H1 (cell line): Measurements from ENCODE around the gene YIF1A. TPM values are rescaled to one million over a fixed set of nuclear protein-coding genes. Genes with fewer than 3 reads are reported as not detected.

Source experiments
- CTCF ChIA-PET: fragments of 300-600 bp; sonication (Branson Sonifier 250); formaldehyde crosslinking; loops from one replicate; lab custom pipeline; 2021; ENCODE audit not compliant: partially characterized antibody; lab: Charles Lee
- POLR2A ChIA-PET: fragments of 300-600 bp; sonication (Branson Sonifier 250); formaldehyde crosslinking; loops from one replicate; lab custom pipeline; 2021; ENCODE audit warnings: inconsistent platforms; ENCODE audit not compliant: partially characterized antibody; lab: Charles Lee
- DNase-seq, 2 experiments: peaks; one replicate each; pipeline versions ENCODE4 v3.0.0 to v3.0.0-alpha.2; 2010 to 2022; ENCODE audit warnings: low spot score in 2 of 2, low read depth in 1 of 2, mixed read lengths in 1 of 2
- FAIRE-seq: peaks from 2 replicates; lab custom pipeline; 2011; peaks lifted over from hg19 to GRCh38; lab: Jason Lieb, UNC
- H2AFZ ChIP-seq: 2 replicates; pipeline ENCODE4 v1.8.1; 2012; ENCODE audit warnings: low read length, inconsistent platforms
- H2AK5ac ChIP-seq: 2 replicates; pipeline ENCODE4 v1.6.1; 2013; ENCODE audit warnings: low read depth, low read length
- H2BK120ac ChIP-seq: replicated peaks from 2 replicates; pipeline ENCODE3; 2013; ENCODE audit warnings: low read depth, low read length, inconsistent platforms
- H2BK12ac ChIP-seq: 2 replicates; pipeline ENCODE4 v1.6.1; 2013; ENCODE audit warnings: low read depth, low read length
- H2BK15ac ChIP-seq: 2 replicates; pipeline ENCODE4 v1.6.1; 2013; ENCODE audit warnings: low read length
- H2BK20ac ChIP-seq: 2 replicates; pipeline ENCODE4 v1.6.1; 2013; ENCODE audit warnings: low read length
- H2BK5ac ChIP-seq: 2 replicates; pipeline ENCODE4 v1.6.1; 2013; ENCODE audit warnings: low read depth, low read length
- H3K14ac ChIP-seq: 2 replicates; pipeline ENCODE4 v1.6.1; 2013; ENCODE audit warnings: inconsistent platforms; ENCODE audit not compliant: insufficient read length
- H3K18ac ChIP-seq: 2 replicates; pipeline ENCODE4 v1.6.1; 2013; ENCODE audit warnings: low read length; ENCODE audit errors: extremely low read depth
- H3K23ac ChIP-seq: 2 replicates; pipeline ENCODE4 v1.6.1; 2013; ENCODE audit warnings: inconsistent platforms; ENCODE audit not compliant: insufficient read length
- H3K23me2 ChIP-seq: 2 replicates; pipeline ENCODE4 v1.6.1; 2013; ENCODE audit warnings: low read depth, low read length
- H3K27ac ChIP-seq: 2 replicates; pipeline ENCODE4 v1.6.1; 2011; ENCODE audit warnings: low read depth, low read length, inconsistent platforms
- H3K27me3 ChIP-seq, 4 experiments: replicated peaks in 1 of 4; 1 replicate in 1 of 4; 2 replicates in 3 of 4; pipeline versions ENCODE4 v1.6.1 to v1.8.1; 2011 to 2013; ENCODE audit warnings: low read length in 3 of 4, mild to moderate bottlenecking in 3 of 4, inconsistent platforms in 2 of 4, mixed read lengths in 2 of 4, moderate library complexity in 1 of 4; ENCODE audit not compliant: control insufficient read depth in 3 of 4, insufficient read depth in 3 of 4; ENCODE audit errors: extremely low read depth in 1 of 4
- H3K36me3 ChIP-seq, 4 experiments: 2 replicates each; pipeline versions ENCODE4 v1.6.1 to v1.8.1; 2011 to 2013; ENCODE audit warnings: mild to moderate bottlenecking in 4 of 4, low read length in 3 of 4, moderate library complexity in 2 of 4, control low read depth in 1 of 4, inconsistent platforms in 1 of 4; ENCODE audit not compliant: insufficient read depth in 4 of 4, control insufficient read depth in 2 of 4
- H3K4ac ChIP-seq: replicated peaks from 2 replicates; pipeline ENCODE3; 2013; ENCODE audit warnings: low read length, low read depth, mixed read lengths, inconsistent platforms; ENCODE audit not compliant: insufficient read length
- H3K4me1 ChIP-seq, 4 experiments: replicated peaks in 1 of 4; 1 replicate in 1 of 4; 2 replicates in 3 of 4; pipeline versions ENCODE4 v1.6.1 to v1.8.1; 2011 to 2013; ENCODE audit warnings: low read length in 3 of 4, inconsistent platforms in 2 of 4, mixed read lengths in 1 of 4; ENCODE audit not compliant: insufficient read depth in 4 of 4, control insufficient read depth in 3 of 4
- H3K4me2 ChIP-seq, 2 experiments: 2 replicates each; pipeline versions ENCODE4 v1.6.1 to v1.8.1; 2011 to 2013; ENCODE audit warnings: low read depth in 2 of 2, low read length in 2 of 2, control low read depth in 1 of 2, inconsistent platforms in 1 of 2, mild to moderate bottlenecking in 1 of 2; ENCODE audit not compliant: insufficient read depth in 1 of 2
- H3K4me3 ChIP-seq, 4 experiments: fragments of 200-600, 300-600 bp in 1 of 4; sonication (generic), shearing (Covaris generic), sonication (Bioruptor Twin) in 1 of 4; 2 replicates each; pipeline versions ENCODE4 v1.5.1 to v1.8.1; 2011 to 2016; ENCODE audit warnings: low read length in 4 of 4, low read depth in 3 of 4, control low read depth in 2 of 4, inconsistent platforms in 2 of 4, mild to moderate bottlenecking in 2 of 4, mixed read lengths in 1 of 4, moderate library complexity in 1 of 4; ENCODE audit not compliant: insufficient read depth in 2 of 4; ENCODE audit errors: extremely low read depth in 1 of 4
- H3K56ac ChIP-seq: replicated peaks from 2 replicates; pipeline ENCODE3; 2013; ENCODE audit warnings: low read depth, mild to moderate bottlenecking, mixed read lengths, low read length, inconsistent platforms; ENCODE audit not compliant: insufficient read length
- H3K79me1 ChIP-seq: 2 replicates; pipeline ENCODE4 v1.6.1; 2013; ENCODE audit warnings: low read depth, low read length, control low read depth
- H3K79me2 ChIP-seq, 2 experiments: 2 replicates each; pipeline versions ENCODE4 v1.6.1 to v1.8.1; 2012 to 2013; ENCODE audit warnings: low read length in 2 of 2, mild to moderate bottlenecking in 2 of 2, inconsistent platforms in 1 of 2; ENCODE audit not compliant: insufficient read depth in 2 of 2, control insufficient read depth in 1 of 2
- H3K9ac ChIP-seq, 4 experiments: replicated peaks in 1 of 4; 1 replicate in 1 of 4; 2 replicates in 3 of 4; pipeline versions ENCODE4 v1.6.1 to v1.8.1; 2011 to 2013; ENCODE audit warnings: low read depth in 3 of 4, low read length in 3 of 4, control low read depth in 2 of 4, mild to moderate bottlenecking in 2 of 4, moderate library complexity in 2 of 4, inconsistent platforms in 1 of 4; ENCODE audit errors: extremely low read depth in 1 of 4
- H3K9me3 ChIP-seq, 2 experiments: 2 replicates each; pipeline versions ENCODE4 v1.6.1 to v1.8.1; 2012 to 2013; ENCODE audit warnings: mild to moderate bottlenecking in 2 of 2, moderate library complexity in 2 of 2, control low read depth in 1 of 2, inconsistent platforms in 1 of 2, low read depth in 1 of 2, low read length in 1 of 2, mixed read lengths in 1 of 2; ENCODE audit not compliant: insufficient read depth in 2 of 2
- H4K20me1 ChIP-seq, 2 experiments: replicated peaks in 1 of 2; 2 replicates each; pipeline versions ENCODE3 to v1.8.1; 2011 to 2013; ENCODE audit warnings: inconsistent platforms in 2 of 2, low read length in 2 of 2, mild to moderate bottlenecking in 1 of 2; ENCODE audit not compliant: insufficient read depth in 2 of 2, control insufficient read depth in 1 of 2
- H4K5ac ChIP-seq: 2 replicates; pipeline ENCODE4 v1.6.1; 2013; ENCODE audit warnings: low read length, low read depth, mixed read lengths, inconsistent platforms; ENCODE audit not compliant: insufficient read length
- H4K8ac ChIP-seq: 2 replicates; pipeline ENCODE4 v1.8.0; 2013; ENCODE audit warnings: mild to moderate bottlenecking, moderate library complexity, low read length, inconsistent platforms; ENCODE audit not compliant: insufficient read depth; ENCODE audit errors: extremely low read depth
- H4K91ac ChIP-seq: replicated peaks from 2 replicates; pipeline ENCODE3; 2013; ENCODE audit warnings: low read length, mixed read lengths, inconsistent platforms; ENCODE audit not compliant: insufficient read length
- ATF2 ChIP-seq: IDR thresholded peaks from 2 replicates; pipeline ENCODE4 v1.6.1; 2012; ENCODE audit warnings: low read length, inconsistent platforms
- BRCA1 ChIP-seq: IDR thresholded peaks from 2 replicates; pipeline ENCODE4 v1.6.1; 2012; ENCODE audit warnings: low read depth, low read length, improper control_type of control experiment
- CHD1 ChIP-seq: IDR thresholded peaks from 2 replicates; pipeline ENCODE4 v1.6.1; 2012; ENCODE audit warnings: low read depth, low read length, improper control_type of control experiment
- EP300 ChIP-seq, 2 experiments: IDR thresholded peaks; 1 replicate in 1 of 2; 2 replicates in 1 of 2; pipeline ENCODE4 v1.6.1; 2011 to 2012; ENCODE audit warnings: low read depth in 2 of 2, low read length in 2 of 2, mild to moderate bottlenecking in 2 of 2, borderline replicate concordance in 1 of 2, inconsistent platforms in 1 of 2, moderate library complexity in 1 of 2
- HDAC6 ChIP-seq: IDR thresholded peaks from one replicate; pipeline ENCODE4 v1.7.1; 2012; ENCODE audit warnings: low read depth, mild to moderate bottlenecking, inconsistent platforms, low read length, moderate library complexity
- JUND ChIP-seq: IDR thresholded peaks from 2 replicates; pipeline ENCODE4 v1.6.1; 2011; ENCODE audit warnings: mild to moderate bottlenecking, improper control_type of control experiment, low read length
- MAFK ChIP-seq: IDR thresholded peaks from 2 replicates; pipeline ENCODE4 v1.6.1; 2012; ENCODE audit warnings: low read depth, mild to moderate bottlenecking, improper control_type of control experiment, low read length
- NRF1 ChIP-seq: IDR thresholded peaks from 2 replicates; pipeline ENCODE4 v1.6.1; 2011; ENCODE audit warnings: mild to moderate bottlenecking, low read depth, low read length, improper control_type of control experiment
- RAD21 ChIP-seq, 2 experiments: IDR thresholded peaks in 1 of 2; conservative IDR thresholded peaks in 1 of 2; 2 replicates each; pipeline ENCODE4 v1.6.1; 2011; ENCODE audit warnings: low read depth in 2 of 2, low read length in 2 of 2, improper control_type of control experiment in 1 of 2, inconsistent platforms in 1 of 2, mild to moderate bottlenecking in 1 of 2, moderate library complexity in 1 of 2
- SP1 ChIP-seq: IDR thresholded peaks from 2 replicates; pipeline ENCODE4 v1.6.1; 2011; ENCODE audit warnings: low read depth, low read length
- SUZ12 ChIP-seq: fragments of 200-600 bp; sonication (generic); IDR thresholded peaks from 2 replicates; pipeline ENCODE4 v1.6.1; 2012; ENCODE audit warnings: mild to moderate bottlenecking, inconsistent platforms, low read length, moderate library complexity, mixed read lengths
- TBP ChIP-seq: IDR thresholded peaks from 2 replicates; pipeline ENCODE4 v1.6.1; 2011; ENCODE audit warnings: low read depth, low read length, improper control_type of control experiment
- WGBS, 2 experiments: shearing (Covaris generic) in 1 of 2; methylation state at CpG; one replicate each; pipeline versions ENCODE4 v1.1.6 to v1.1.7; 2013 to 2015; ENCODE audit warnings: low lambda C conversion rate in 2 of 2, mixed read lengths in 2 of 2, inconsistent platforms in 1 of 2, low coverage in 1 of 2, missing lambda C conversion rate in 1 of 2; ENCODE audit not compliant: insufficient replicate concordance in 2 of 2, insufficient coverage in 1 of 2, insufficient read length in 1 of 2; ENCODE audit errors: extremely low coverage in 1 of 2, missing lambda C conversion rate in 1 of 2; 5-methylcytosine and 5-hydroxymethylcytosine counted together
- polyA plus RNA-seq, 7 experiments: library from polyadenylated mRNA; depleted of rRNA in 3 of 7; stranded (reverse) in 5 of 7; unstranded in 2 of 7; fragments of >200 nt in 5 of 7; fragments of 200-250 nt in 2 of 7; gene quantifications; 1 replicate in 5 of 7; 2 replicates in 1 of 7; 4 replicates in 1 of 7; pipeline versions ENCODE4 v1.2.1 to v1.2.3, GENCODE V29; 2011 to 2013; ENCODE audit warnings: missing spikeins in 2 of 7, mixed read lengths in 2 of 7
- total RNA-seq: library from RNA; stranded (reverse); fragmentation: NEBNext Ultra II Directional; extraction: Animal tissue kit (Norgen Biotek cat#: 25700); gene quantifications from 2 replicates; pipeline ENCODE4 v1.2.1, GENCODE V29; 2021

YIF1A gene
- total and polyA plus RNA-seq, 2 of the 8 experiments (the other 6 are each of a cell fraction or from before 2014, with no cell fraction given) = 70.1 to 178 TPM

- peak overlapping the region; percentile 80 for H2BK120ac ChIP-seq
- no peak for DNase-seq
- TF ChIP-seq RAD21 (IDR thresholded peaks at IDR 0.05 in 1 of 2, conservative IDR thresholded peaks at IDR 0.05 in 1 of 2; ENCODE audit: low read depth in 2 of 2, low read length in 2 of 2) (no peak), MAFK (no peak), HDAC6 (no peak), CHD1 (no peak), NRF1 (no peak), TBP (no peak), SP1 (no peak), JUND (no peak), BRCA1 (no peak), ATF2 (no peak), EP300 (IDR thresholded peaks at IDR 0.05; ENCODE audit: borderline replicate concordance in 1 of 2, low read depth in 2 of 2, low read length in 2 of 2) (no peak), SUZ12 (no peak)
- TF ChIP-seq, all 59 proteins: peak for 0
- 0 out of 2 replicates have a peak overlapping the region, but pooled peaks have one; percentile 63 for H4K8ac ChIP-seq
- peak overlapping the region; percentile 75; the same call in 1 of the 2 replicates for H2BK5ac ChIP-seq
- H2AK5ac ChIP-seq = peak overlapping the region; percentile 69
- no peak overlapping the region for H3K23ac ChIP-seq
- H3K4ac ChIP-seq = peak overlapping the region; percentile 69
- H3K4me3 ChIP-seq = no peak overlapping the region
- H3K27ac ChIP-seq = no peak overlapping the region
- H3K9ac ChIP-seq = no peak overlapping the region
- H3K4me2 ChIP-seq = no peak overlapping the region
- peak overlapping the region; percentile 74; the same call in 1 of the 2 replicates for H2BK20ac ChIP-seq
- POLR2A ChIA-PET = no interaction called here
- CTCF ChIA-PET = no interaction called here
- peak overlapping the region; percentile 54 for H2AFZ ChIP-seq
- no peak overlapping the region for H3K56ac ChIP-seq
- no peaks in the 10 kb centered on the region for H3K79me1 ChIP-seq
- H3K14ac ChIP-seq = no peak overlapping the region
- no peaks in the 10 kb centered on the region for H4K20me1 ChIP-seq
- peaks cover 2% of the 10 kb centered on the region; the same call in 1 of the 2 replicates for H3K23me2 ChIP-seq
- H3K18ac ChIP-seq = no peak overlapping the region; the same call in none of the 2 replicates
- peaks cover 5 to 13% (median 8%) of the 10 kb centered on the region in 4 experiments; a peak in 6 of 7 replicates for H3K4me1 ChIP-seq
- peak overlapping the region; percentile 100 for H2BK15ac ChIP-seq
- FAIRE-seq = no peak
- 95% methylated on average over 3 of the region's 3 CpGs; no CpG with 5 or more reads in 1 of the 2 experiments for WGBS, 2 experiments
- no peaks in the 10 kb centered on the region for H3K79me2 ChIP-seq
- peak overlapping the region; percentile 94 for H4K91ac ChIP-seq
- no peak overlapping the region for H4K5ac ChIP-seq
- H3K36me3 ChIP-seq = no peaks in the 10 kb centered on the region
- peak overlapping the region; percentile 99 for H2BK12ac ChIP-seq
- H3K9me3 ChIP-seq = no peaks in the 10 kb centered on the region
- peaks cover 0 to 7% (median 5%) of the 10 kb centered on the region in 4 experiments; a peak in 2 of 7 replicates for H3K27me3 ChIP-seq
Observed at GRCh38 chr11:66328031-66328301, 39.0 kb upstream of the YIF1A start.
